Right lobe of liver (tissue), 4 donors: ENCODE data around the gene PXT1.

Source experiments
- POLR2A ChIP-seq: fragments of 450-650 bp; IDR thresholded peaks from one replicate; pipeline ENCODE4 v1.6.1; 2017; ENCODE audit warnings: antibody characterized with exemption, mild to moderate bottlenecking
- TF ChIP-seq, protein P1 (sequence below), 4 donors: fragments of 200-600 bp in 3 of 4; fragments of 450-650 bp in 1 of 4; IDR thresholded peaks; one replicate each; pipeline versions ENCODE4 v1.5.1 to v1.8.0; 2016 to 2022; ENCODE audit warnings: antibody characterized with exemption in 4 of 4, mild to moderate bottlenecking in 2 of 4
- donor health status: DM: no; HTN: no; CAD: no.
- donor health status: DM: no; HTN: no; CAD: no.
- donor health status: DM: no; HTN: yes; CAD: no.

DNA sequence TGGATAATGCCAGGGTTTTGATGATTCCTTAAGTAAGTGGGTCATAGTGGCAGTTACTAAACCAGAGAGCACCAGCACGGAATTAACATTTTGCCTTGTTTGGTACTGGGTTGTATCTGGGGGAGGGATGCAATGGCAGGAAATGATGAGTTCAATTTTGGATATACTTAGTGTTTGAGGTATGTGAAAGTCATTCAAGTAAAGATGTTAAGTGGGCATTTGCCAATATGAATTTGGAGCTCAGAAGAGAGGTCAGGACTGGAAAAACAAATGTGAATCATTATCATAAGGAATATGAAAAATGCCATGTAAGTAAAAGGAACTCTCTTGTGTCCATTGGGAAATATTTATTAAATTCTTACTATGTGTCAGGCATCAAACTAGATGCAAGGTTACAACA is 6.2 kb downstream of the PXT1 start:
- TF ChIP-seq, protein P1, sequence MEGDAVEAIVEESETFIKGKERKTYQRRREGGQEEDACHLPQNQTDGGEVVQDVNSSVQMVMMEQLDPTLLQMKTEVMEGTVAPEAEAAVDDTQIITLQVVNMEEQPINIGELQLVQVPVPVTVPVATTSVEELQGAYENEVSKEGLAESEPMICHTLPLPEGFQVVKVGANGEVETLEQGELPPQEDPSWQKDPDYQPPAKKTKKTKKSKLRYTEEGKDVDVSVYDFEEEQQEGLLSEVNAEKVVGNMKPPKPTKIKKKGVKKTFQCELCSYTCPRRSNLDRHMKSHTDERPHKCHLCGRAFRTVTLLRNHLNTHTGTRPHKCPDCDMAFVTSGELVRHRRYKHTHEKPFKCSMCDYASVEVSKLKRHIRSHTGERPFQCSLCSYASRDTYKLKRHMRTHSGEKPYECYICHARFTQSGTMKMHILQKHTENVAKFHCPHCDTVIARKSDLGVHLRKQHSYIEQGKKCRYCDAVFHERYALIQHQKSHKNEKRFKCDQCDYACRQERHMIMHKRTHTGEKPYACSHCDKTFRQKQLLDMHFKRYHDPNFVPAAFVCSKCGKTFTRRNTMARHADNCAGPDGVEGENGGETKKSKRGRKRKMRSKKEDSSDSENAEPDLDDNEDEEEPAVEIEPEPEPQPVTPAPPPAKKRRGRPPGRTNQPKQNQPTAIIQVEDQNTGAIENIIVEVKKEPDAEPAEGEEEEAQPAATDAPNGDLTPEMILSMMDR (IDR thresholded peaks at IDR 0.05) = no peak
- no peak for TF ChIP-seq POLR2A
